K562 (cell line): ENCODE results near the gene ECI1. TPM values are rescaled to one million over a fixed set of nuclear protein-coding genes. Genes with fewer than 3 reads are reported as not detected.
A peak's percentile ranks its signal among the peaks of the same experiment; 100 is the strongest.

ENCODE experiments used
- ATAC-seq: fragments of 200-7000 bp; cut with Tn5 transposase; 3 replicates; pipeline ENCODE4 v1.9.1; 2020; ENCODE audit warnings: moderate library complexity
- BruUV-seq: library from RNA; stranded (reverse); fragments of 400-500 nt; replicated peaks from 2 replicates; lab custom pipeline; 2021; lab: Mats Ljungman, UMichigan
- CTCF ChIA-PET: fragments of 300-600 bp; formaldehyde crosslinking; extraction: SDS; loops from one replicate; lab custom pipeline; 2021; ENCODE audit warnings: low intra/inter-chr PET ratio; lab: Yijun Ruan, JAX
- POLR2A ChIA-PET: fragments of 300-600, 350-650 bp; sonication (Branson Sonifier 250); formaldehyde crosslinking; extraction: SDS; loops from one replicate; lab custom pipeline; 2021; ENCODE audit warnings: antibody characterized with exemption, inconsistent platforms; lab: Yijun Ruan, JAX
- DNase-seq, 4 experiments: peaks; one replicate each; pipeline versions ENCODE4 v3.0.0 to v3.0.0-alpha.2; 2011 to 2018; ENCODE audit warnings: low spot score in 3 of 4, mixed read lengths in 3 of 4; ENCODE audit errors: extremely low read depth in 1 of 4
- FAIRE-seq: peaks from 2 replicates; lab custom pipeline; 2011; peaks lifted over from hg19 to GRCh38; lab: Jason Lieb, UNC
- H2AFZ ChIP-seq: 2 replicates; pipeline ENCODE4 v1.6.0; 2011; ENCODE audit warnings: low read depth, low read length, control low read depth, inconsistent platforms
- H3K27ac ChIP-seq: fragments of 200-600 bp; 3 replicates; pipeline ENCODE4 v1.8.0; 2011; ENCODE audit warnings: low read depth, mild to moderate bottlenecking, control low read depth, inconsistent platforms, low read length, moderate library complexity, mixed read lengths; ENCODE audit errors: extremely low read depth
- H3K27me3 ChIP-seq, 2 experiments: fragments of 300-600 bp in 1 of 2; 2 replicates in 1 of 2; 3 replicates in 1 of 2; pipeline versions ENCODE4 v1.6.0 to v1.8.0; 2011; ENCODE audit warnings: inconsistent platforms in 2 of 2, low read length in 2 of 2, mild to moderate bottlenecking in 1 of 2, mixed read lengths in 1 of 2, moderate library complexity in 1 of 2; ENCODE audit not compliant: control insufficient read depth in 2 of 2, insufficient read depth in 2 of 2
- H3K36me3 ChIP-seq: fragments of 300-600 bp; 3 replicates; pipeline ENCODE4 v1.8.0; 2011; ENCODE audit warnings: mild to moderate bottlenecking, low read length, inconsistent platforms; ENCODE audit not compliant: control insufficient read depth, insufficient read depth
- H3K4me1 ChIP-seq, 2 experiments: fragments of 200-600 bp in 1 of 2; replicated peaks in 1 of 2; 2 replicates in 1 of 2; 3 replicates in 1 of 2; pipeline versions ENCODE4 v1.5.1 to v1.8.0; 2011; ENCODE audit warnings: inconsistent platforms in 2 of 2, low read length in 2 of 2, mild to moderate bottlenecking in 1 of 2, mixed read lengths in 1 of 2, moderate library complexity in 1 of 2; ENCODE audit not compliant: control insufficient read depth in 2 of 2, insufficient read depth in 2 of 2
- H3K4me2 ChIP-seq: 2 replicates; pipeline ENCODE4 v1.6.1; 2011; ENCODE audit warnings: low read length, control low read depth, inconsistent platforms, mixed read lengths; ENCODE audit not compliant: insufficient read depth
- H3K4me3 ChIP-seq: fragments of 200-600 bp; sonication (generic), shearing (Covaris generic); 2 replicates; pipeline ENCODE4 v1.5.1; 2016; ENCODE audit warnings: control low read depth, inconsistent platforms
- H3K79me2 ChIP-seq: fragments of 200-600 bp; 3 replicates; pipeline ENCODE4 v1.8.0; 2011; ENCODE audit warnings: low read length, inconsistent platforms; ENCODE audit not compliant: control insufficient read depth, insufficient read depth
- H3K9ac ChIP-seq, 2 experiments: 2 replicates each; pipeline versions ENCODE4 v1.6.0 to v1.6.1; 2011; ENCODE audit warnings: low read depth in 2 of 2, low read length in 2 of 2, control low read depth in 1 of 2, inconsistent platforms in 1 of 2, mild to moderate bottlenecking in 1 of 2, mixed read lengths in 1 of 2; ENCODE audit not compliant: insufficient read depth in 1 of 2
- H3K9me1 ChIP-seq: one replicate; pipeline ENCODE4 v1.6.0; 2011; ENCODE audit warnings: inconsistent platforms, mild to moderate bottlenecking, low read length, moderate library complexity; ENCODE audit not compliant: control insufficient read depth, insufficient read depth
- H3K9me3 ChIP-seq: replicated peaks from 2 replicates; pipeline ENCODE4 v1.5.1; 2011; ENCODE audit warnings: low read depth, low read length, inconsistent platforms; ENCODE audit not compliant: control insufficient read depth, insufficient read depth
- H4K20me1 ChIP-seq: replicated peaks from 2 replicates; pipeline ENCODE4 v1.6.1; 2011; ENCODE audit warnings: low read length, inconsistent platforms, mixed read lengths; ENCODE audit not compliant: control insufficient read depth, insufficient read depth
- BDP1 ChIP-seq: IDR thresholded peaks from 3 replicates; pipeline ENCODE4 v1.6.1; 2011; ENCODE audit not compliant: insufficient read length, insufficient read depth
- CBX2 ChIP-seq: fragments of 200-600 bp; sonication (generic); IDR thresholded peaks from one replicate; pipeline ENCODE4 v1.6.1; 2012; ENCODE audit warnings: mild to moderate bottlenecking, low read length, inconsistent platforms; ENCODE audit not compliant: insufficient read depth, poor library complexity, severe bottlenecking
- GABPA ChIP-seq: fragments of 200-800 bp; sonication (Bioruptor generic); conservative IDR thresholded peaks from 2 replicates; pipeline ENCODE4 v1.6.1; 2016; ENCODE audit warnings: low read depth, missing genetic modification characterization, missing compliant biosample characterization
- KLF10 ChIP-seq: fragments of 250-450 bp; sonication (Bioruptor Pico); IDR thresholded peaks from 2 replicates; pipeline ENCODE4 v1.6.1; 2021; ENCODE audit warnings: matching md5 sums
- MCM7 ChIP-seq, 2 experiments: fragments of 450-650 bp; IDR thresholded peaks; 2 replicates each; pipeline ENCODE4 v1.6.1; 2016 to 2018
- NUFIP1 ChIP-seq: fragments of 450-650 bp; IDR thresholded peaks from 2 replicates; pipeline ENCODE4 v1.6.1; 2018; ENCODE audit not compliant: partially characterized antibody
- POLR2G ChIP-seq: fragments of 200-400 bp; formaldehyde crosslinking; IDR thresholded peaks from 2 replicates; pipeline ENCODE4 v1.6.1; 2017; ENCODE audit warnings: low read depth, mild to moderate bottlenecking, antibody characterized with exemption, low read length, moderate library complexity
- RB1 ChIP-seq: fragments of 450-650 bp; IDR thresholded peaks from 2 replicates; pipeline ENCODE4 v1.6.1; 2017; ENCODE audit warnings: low read depth, mild to moderate bottlenecking
- RUNX1 ChIP-seq: sonication (generic); IDR thresholded peaks from 2 replicates; pipeline ENCODE4 v1.6.1; 2016; ENCODE audit warnings: antibody characterized with exemption, low read depth
- SIN3A ChIP-seq, 2 experiments: fragments of 150-350 bp in 1 of 2; IDR thresholded peaks; 2 replicates each; pipeline ENCODE4 v1.6.1; 2011 to 2016; ENCODE audit warnings: borderline replicate concordance in 2 of 2, low read depth in 2 of 2, low read length in 2 of 2, mild to moderate bottlenecking in 2 of 2, moderate library complexity in 2 of 2; ENCODE audit not compliant: control insufficient read depth in 1 of 2
- ZBTB7A ChIP-seq: IDR thresholded peaks from 2 replicates; pipeline ENCODE4 v1.6.1; 2011; ENCODE audit warnings: low read depth, mild to moderate bottlenecking, low read length, moderate library complexity, borderline replicate concordance; ENCODE audit not compliant: control insufficient read depth
- WGBS: fragments of 100-300 bp; shearing (Covaris generic); methylation state at CpG from one replicate; pipeline ENCODE4 v1.1.6; 2016; ENCODE audit warnings: low coverage, mixed read lengths; ENCODE audit not compliant: insufficient coverage; ENCODE audit errors: missing lambda C conversion rate; 5-methylcytosine and 5-hydroxymethylcytosine counted together
- in situ Hi-C: fragments of 300-500 bp; cut with MboI; formaldehyde crosslinking; loops from 4 replicates; pipeline ENCODE4 v1.15.0; 2018; ENCODE audit warnings: inconsistent platforms, mixed read lengths
- intact Hi-C: fragments of 100-400 bp; cut with micrococcal nuclease; formaldehyde crosslinking; loops from 2 replicates; pipeline ENCODE4 v1.14.2; 2022
- polyA plus RNA-seq, 8 experiments: library from polyadenylated mRNA; depleted of rRNA in 4 of 8; stranded (reverse) in 5 of 8; unstranded in 3 of 8; fragments of >200 nt; fragmentation: Nextera tagmentation in 2 of 8; fragmentation: Illumina TruSeq in 1 of 8; extraction: Ambion mirVana in 2 of 8; extraction: Trizol in 1 of 8; gene quantifications; 2 replicates each; pipeline versions ENCODE4 v1.2.1 to v1.2.3, GENCODE V29; 2011 to 2014; ENCODE audit warnings: inconsistent platforms in 1 of 8, missing spikeins in 1 of 8
- total RNA-seq, 7 experiments: library from RNA; depleted of rRNA in 6 of 7; stranded (reverse); fragments of >200 nt in 6 of 7; fragmentation: Illumina TruSeq in 2 of 7; extraction: Trizol in 2 of 7; gene quantifications; 2 replicates each; pipeline versions ENCODE4 v1.2.1 to v1.2.3, GENCODE V29; 2011 to 2021; ENCODE audit warnings: low replicate concordance in 1 of 7
- TF ChIP-seq, protein P1 (sequence below): fragments of 200-800 bp; sonication (Bioruptor generic); IDR thresholded peaks from 2 replicates; pipeline ENCODE4 v1.6.1; 2017; ENCODE audit warnings: missing genetic modification characterization, missing compliant biosample characterization
- TF ChIP-seq, protein P2 (sequence below): sonication (generic); formaldehyde crosslinking; IDR thresholded peaks from 2 replicates; pipeline ENCODE4 v1.9.0; 2022; ENCODE audit warnings: mild to moderate bottlenecking, missing genetic modification reagents
- TF ChIP-seq, protein P3 (sequence below): fragments of 450-650 bp; formaldehyde crosslinking; IDR thresholded peaks from 2 replicates; pipeline ENCODE4 v1.4.0; 2020; ENCODE audit warnings: mild to moderate bottlenecking, moderate library complexity
- TF ChIP-seq, protein P4 (sequence below), 2 experiments: IDR thresholded peaks; 2 replicates each; pipeline ENCODE4 v1.6.1; 2011; ENCODE audit warnings: borderline replicate concordance in 1 of 2, control low read depth in 1 of 2, low read depth in 1 of 2, low read length in 1 of 2, mild to moderate bottlenecking in 1 of 2, mixed read lengths in 1 of 2, moderate library complexity in 1 of 2; ENCODE audit not compliant: insufficient read depth in 1 of 2, insufficient read length in 1 of 2, poor library complexity in 1 of 2, severe bottlenecking in 1 of 2; ENCODE audit errors: extremely low read depth in 1 of 2

ECI1 gene
- total and polyA plus RNA-seq, 9 of the 15 experiments (the other 6 are each of a cell fraction or from before 2014, with no cell fraction given): 4.7 to 189 (median 54.0) TPM

DNA sequence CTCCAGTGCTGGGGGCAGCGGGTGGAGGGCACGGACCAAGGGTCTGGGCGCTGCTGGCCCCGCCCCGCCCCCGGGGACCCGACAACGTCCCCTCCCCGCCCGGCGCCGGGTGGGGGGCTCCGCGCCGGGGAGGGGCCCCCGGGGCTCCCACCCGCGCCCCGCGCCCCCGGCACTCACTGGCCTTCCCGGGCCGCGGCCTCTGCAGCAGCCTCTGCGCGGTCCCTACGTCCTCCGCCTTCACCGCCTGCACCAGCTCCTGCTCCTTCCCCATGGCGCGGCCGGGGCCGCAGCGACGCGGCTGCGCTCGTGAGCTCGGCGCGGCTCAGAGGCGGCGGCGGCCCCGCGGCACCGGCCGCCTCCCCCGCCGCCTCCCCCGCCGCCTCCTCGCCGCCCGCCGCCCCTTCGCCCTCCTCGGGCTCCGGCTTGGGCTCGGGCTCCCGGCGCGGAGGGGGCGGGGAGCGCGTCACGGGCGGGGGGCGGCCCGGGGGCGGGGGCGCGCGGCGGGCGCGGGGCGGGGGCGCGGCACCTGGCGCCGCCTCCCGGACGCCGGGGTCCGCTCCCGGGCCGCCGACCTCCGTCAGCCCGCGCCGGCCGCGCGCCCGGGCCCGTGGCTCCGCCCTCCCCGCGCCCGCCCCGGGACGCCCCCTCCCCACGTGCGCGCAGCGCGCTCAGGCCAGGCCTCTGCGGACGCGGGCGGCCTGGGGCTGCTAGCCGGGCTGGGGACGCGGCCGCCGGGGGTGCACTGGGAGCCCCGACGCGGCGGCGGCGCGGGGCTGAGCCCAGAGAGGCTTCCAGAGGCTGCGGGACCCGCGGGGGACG lies 55.0 kb downstream of the ECI1 start, which contains the start of gene CASKIN1:
CASKIN1 (minus strand) TSS at position 444 of the 819 bp plus-strand sequence; CDS start at position 271, 173 bp downstream.
- no peaks in the 10 kb centered on the region for H3K9me1 ChIP-seq
- WGBS: 6% methylated on average over 7 of the region's 129 CpGs
- ChIA-PET POLR2A (interaction anchor here (0.6 to 2.5 kb wide), 4 partner anchors 15 to 60 kb away, joined by 3 to 17 read pairs (median 10); partner anchors contain the start of genes BRICD5, ECI1 and TRAF7), CTCF (interaction anchor here (0.6 to 2.8 kb wide), 3 partner anchors 55 to 384 kb away, joined by 3 to 18 read pairs (median 3); partner anchors contain the start of gene ECI1)
- peak within 1 kb of the TSS; percentile 40 for H3K4me2 ChIP-seq
- peaks cover 0 to 5% of the 10 kb centered on the region in 2 experiments; a peak in 2 of 5 replicates for H3K27me3 ChIP-seq
- intact Hi-C loops (loop anchor here (5.0 kb wide), 2 partner anchors 56 to 301 kb away; partner anchors contain the start of gene ECI1), in situ Hi-C loops (no loop called here)
- no peaks in the 10 kb centered on the region for H3K79me2 ChIP-seq
- FAIRE-seq (no peak), ATAC-seq (peak; percentile 63), DNase-seq (peak; percentile 52 to 88 (median 72))
- no peaks in the 10 kb centered on the region for H3K9me3 ChIP-seq
- H4K20me1 ChIP-seq: 0 out of 2 replicates have a peak, but pooled peaks cover 6% of the 10 kb centered on the region
- no peaks in the 10 kb centered on the region for H3K36me3 ChIP-seq
- peak within 1 kb of the TSS in 1 of 2 experiments; percentile 90; a peak in 2 of 4 replicates for H3K9ac ChIP-seq
- H3K27ac ChIP-seq: no peak within 1 kb of the TSS
- BruUV-seq: no TSS peak
- peak within 1 kb of the TSS; percentile 67; the same call in 1 of the 2 replicates for H2AFZ ChIP-seq
- H3K4me3 ChIP-seq: peak within 1 kb of the TSS; percentile 43
- H3K4me1 ChIP-seq: peaks cover 3 to 51% of the 10 kb centered on the region in 2 experiments; a peak in 4 of 5 replicates
- peak; percentile 35 for TF ChIP-seq RB1
- TF ChIP-seq, protein P1, sequence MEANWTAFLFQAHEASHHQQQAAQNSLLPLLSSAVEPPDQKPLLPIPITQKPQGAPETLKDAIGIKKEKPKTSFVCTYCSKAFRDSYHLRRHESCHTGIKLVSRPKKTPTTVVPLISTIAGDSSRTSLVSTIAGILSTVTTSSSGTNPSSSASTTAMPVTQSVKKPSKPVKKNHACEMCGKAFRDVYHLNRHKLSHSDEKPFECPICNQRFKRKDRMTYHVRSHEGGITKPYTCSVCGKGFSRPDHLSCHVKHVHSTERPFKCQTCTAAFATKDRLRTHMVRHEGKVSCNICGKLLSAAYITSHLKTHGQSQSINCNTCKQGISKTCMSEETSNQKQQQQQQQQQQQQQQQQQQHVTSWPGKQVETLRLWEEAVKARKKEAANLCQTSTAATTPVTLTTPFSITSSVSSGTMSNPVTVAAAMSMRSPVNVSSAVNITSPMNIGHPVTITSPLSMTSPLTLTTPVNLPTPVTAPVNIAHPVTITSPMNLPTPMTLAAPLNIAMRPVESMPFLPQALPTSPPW (CRISPR knock-in tag): peak; percentile 18; the same call in 1 of the 2 replicates
- TF ChIP-seq, protein P2, sequence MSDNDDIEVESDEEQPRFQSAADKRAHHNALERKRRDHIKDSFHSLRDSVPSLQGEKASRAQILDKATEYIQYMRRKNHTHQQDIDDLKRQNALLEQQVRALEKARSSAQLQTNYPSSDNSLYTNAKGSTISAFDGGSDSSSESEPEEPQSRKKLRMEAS (CRISPR knock-in tag): no peak
- no peak for TF ChIP-seq KLF10
- peak in 1 of 2 experiments; percentile 43; a peak in 1 of 4 replicates for TF ChIP-seq SIN3A (IDR thresholded peaks at IDR 0.05; ENCODE audit: borderline replicate concordance in 2 of 2, control insufficient read depth in 1 of 2, low read depth in 2 of 2, low read length in 2 of 2)
- TF ChIP-seq CBX2: no peak
- TF ChIP-seq POLR2G: peak; percentile 61
- TF ChIP-seq MCM7 (IDR thresholded peaks at IDR 0.05): no peak
- TF ChIP-seq BDP1: no peak
- TF ChIP-seq RUNX1: no peak
- TF ChIP-seq NUFIP1: no peak
- TF ChIP-seq GABPA: no peak
- peak; percentile 52; the same call in 1 of the 2 replicates for TF ChIP-seq ZBTB7A
- TF ChIP-seq, protein P3, sequence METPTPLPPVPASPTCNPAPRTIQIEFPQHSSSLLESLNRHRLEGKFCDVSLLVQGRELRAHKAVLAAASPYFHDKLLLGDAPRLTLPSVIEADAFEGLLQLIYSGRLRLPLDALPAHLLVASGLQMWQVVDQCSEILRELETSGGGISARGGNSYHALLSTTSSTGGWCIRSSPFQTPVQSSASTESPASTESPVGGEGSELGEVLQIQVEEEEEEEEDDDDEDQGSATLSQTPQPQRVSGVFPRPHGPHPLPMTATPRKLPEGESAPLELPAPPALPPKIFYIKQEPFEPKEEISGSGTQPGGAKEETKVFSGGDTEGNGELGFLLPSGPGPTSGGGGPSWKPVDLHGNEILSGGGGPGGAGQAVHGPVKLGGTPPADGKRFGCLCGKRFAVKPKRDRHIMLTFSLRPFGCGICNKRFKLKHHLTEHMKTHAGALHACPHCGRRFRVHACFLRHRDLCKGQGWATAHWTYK: no peak
- TF ChIP-seq, protein P4, sequence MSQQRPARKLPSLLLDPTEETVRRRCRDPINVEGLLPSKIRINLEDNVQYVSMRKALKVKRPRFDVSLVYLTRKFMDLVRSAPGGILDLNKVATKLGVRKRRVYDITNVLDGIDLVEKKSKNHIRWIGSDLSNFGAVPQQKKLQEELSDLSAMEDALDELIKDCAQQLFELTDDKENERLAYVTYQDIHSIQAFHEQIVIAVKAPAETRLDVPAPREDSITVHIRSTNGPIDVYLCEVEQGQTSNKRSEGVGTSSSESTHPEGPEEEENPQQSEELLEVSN (IDR thresholded peaks at IDR 0.05; ENCODE audit: borderline replicate concordance in 1 of 2, extremely low read depth in 1 of 2, insufficient read depth in 1 of 2, insufficient read length in 1 of 2, low read depth in 1 of 2, low read length in 1 of 2, poor library complexity in 1 of 2, severe bottlenecking in 1 of 2): peak in 1 of 2 experiments; percentile 58
